SHP77 treated with DMSO at 0.1 percent for 48 hours (cell line): ENCODE results near the gene CRISPLD2.

Experiments used
- DNase-seq: peaks from one replicate; lab custom pipeline; 2025; lab: John Stamatoyannopoulos, UW

CRISPLD2 gene

DNA sequence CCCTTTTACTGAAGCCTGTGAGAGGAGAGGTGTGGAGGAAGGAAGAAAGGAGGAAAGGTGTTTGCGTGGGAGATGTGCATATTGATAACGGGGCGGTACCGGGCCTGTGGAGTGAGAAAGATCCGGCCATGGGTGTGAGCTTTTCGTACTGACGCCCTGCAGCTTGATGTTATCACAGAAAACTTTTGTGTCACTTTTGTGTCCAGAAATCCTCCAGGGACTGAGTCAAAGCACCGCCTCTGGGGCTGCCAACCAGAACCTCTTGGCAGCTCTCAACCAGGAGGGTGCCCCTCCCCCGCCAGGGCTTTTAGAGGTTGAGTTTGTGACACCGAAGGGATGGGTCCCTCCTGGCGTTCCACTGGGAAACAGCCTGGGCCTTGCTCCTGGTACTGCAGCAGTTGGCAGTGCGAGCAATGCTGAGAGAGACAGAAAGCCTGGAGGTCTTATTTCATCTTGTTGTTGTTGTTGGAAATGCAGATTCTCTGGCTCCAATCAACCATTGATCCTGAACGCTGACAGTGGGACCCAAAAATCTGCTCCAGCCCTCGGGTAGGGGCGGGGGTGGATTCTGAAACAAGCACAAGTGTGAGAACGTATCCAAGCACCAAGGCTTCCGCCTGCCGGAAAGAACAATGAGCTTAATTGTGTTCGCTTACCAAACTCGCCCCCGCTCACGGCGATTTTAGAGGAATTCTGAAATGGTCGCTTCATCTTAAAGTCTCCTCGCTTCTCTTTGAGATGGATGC is 65.0 kb downstream of the CRISPLD2 start:
- DNase-seq, result no peak

DNA sequence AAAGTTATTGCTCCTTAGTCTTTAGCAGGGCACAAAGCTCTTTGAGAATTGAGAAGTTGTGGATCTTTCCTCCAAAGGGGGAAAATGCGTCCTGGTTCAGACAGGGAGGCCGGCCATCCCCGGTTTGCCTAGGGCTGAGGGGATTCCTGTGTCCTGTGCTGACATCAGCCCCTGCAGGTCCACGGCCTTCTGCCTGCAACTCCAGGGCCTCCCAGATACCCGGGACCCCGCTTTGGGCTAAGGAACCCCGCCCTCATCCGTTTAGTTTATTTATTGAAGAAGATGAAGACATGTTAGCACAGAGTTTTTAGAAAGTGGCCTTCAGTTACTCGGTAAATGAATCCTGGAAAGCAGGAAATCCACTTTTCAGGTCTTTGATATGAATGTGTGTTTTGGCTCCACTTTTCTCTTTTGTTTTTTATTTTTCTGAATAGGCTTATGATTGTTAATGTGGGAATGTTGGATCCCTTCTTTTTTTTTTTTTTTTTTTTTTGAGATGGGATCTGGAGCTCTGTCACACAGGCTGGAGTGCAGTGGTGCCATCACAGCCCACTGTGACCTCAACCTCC is 65.6 kb downstream of the CRISPLD2 start:
- DNase-seq, result no peak

DNA sequence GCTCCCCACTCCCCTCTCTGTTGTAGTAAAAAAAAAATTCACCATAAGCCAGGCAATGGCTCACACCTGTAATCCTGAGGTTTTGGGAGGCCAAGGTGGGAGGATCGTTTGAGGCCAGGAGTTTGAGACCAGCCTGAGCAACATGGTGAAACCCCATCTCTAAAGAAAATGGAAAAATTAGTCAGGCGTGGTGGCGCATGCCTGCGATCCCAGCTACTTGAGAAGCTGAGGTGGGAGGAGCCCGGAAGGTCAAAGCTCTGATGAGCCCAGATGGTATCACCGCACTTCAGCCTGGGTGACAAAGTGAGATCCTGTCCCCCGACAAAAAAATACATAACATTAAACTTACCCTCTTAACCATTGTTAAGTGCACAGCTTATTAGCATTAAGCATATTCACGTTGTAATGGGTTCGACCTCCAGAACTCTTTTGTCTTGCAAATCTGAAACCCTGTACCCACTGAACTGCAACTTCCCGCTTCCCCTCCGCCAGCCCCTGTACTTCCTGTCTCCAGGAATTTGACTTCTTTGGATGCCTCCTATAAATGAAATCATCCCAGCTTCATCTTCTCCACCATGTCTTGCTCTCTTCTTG is 66.8 kb downstream of the CRISPLD2 start:
- no peak for DNase-seq

DNA sequence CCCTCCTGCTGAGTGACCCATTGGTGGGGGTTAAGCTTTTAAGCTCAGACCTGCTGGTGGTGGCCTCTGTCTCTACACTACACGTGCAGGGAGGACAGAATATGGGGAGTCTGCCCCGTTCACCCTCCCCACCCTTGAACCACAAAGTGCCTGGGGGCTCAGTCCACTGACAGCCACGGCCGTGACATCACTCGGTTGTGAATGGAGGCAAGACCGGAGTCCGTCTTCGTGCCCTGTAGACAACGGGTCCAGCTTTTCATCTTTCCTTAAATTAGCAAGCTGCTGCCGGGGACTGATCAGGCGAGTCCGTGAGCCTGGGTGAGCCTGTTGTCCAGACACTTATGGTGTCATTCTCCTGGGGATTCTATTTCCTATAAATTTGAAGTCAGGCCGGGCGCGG is 67.4 kb downstream of the CRISPLD2 start:
- no peak for DNase-seq

DNA sequence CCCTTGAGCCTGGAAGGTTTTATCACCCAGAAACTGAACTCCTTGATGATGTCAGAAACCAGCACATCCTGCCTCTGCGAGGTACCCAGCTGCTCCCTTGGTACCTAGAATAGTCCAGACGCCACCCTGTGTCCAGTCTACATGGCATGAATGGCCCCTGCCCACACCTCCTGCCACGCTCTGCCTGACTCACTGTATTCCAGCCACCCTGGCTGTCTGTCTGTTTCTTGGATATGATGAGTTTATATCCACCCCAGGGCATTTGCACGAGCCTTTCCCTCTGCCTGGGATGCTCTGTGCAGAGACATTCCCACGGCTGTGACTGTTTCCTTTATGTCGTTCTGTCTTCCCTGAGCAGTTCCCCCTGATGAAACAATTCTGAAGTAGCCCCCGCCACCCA is 68.7 kb downstream of the CRISPLD2 start:
- DNase-seq, result no peak

DNA sequence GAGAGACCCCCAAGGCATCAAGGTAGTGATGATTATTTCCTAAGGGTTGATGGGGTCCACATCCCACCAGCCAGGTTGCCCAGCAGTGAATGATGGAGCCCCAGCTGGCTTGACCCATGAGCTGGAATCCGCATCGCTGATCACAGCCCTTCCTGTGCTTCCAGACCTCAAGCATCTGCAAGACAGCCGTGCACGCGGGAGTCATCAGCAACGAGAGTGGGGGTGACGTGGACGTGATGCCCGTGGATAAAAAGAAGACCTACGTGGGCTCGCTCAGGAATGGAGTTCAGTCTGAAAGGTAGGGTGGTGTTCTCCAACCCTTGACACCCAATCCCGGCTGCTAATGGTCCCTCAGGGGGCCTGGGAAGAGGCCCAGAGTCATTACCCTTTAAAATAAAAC is 69.3 kb downstream of the CRISPLD2 start:
- no peak for DNase-seq

DNA sequence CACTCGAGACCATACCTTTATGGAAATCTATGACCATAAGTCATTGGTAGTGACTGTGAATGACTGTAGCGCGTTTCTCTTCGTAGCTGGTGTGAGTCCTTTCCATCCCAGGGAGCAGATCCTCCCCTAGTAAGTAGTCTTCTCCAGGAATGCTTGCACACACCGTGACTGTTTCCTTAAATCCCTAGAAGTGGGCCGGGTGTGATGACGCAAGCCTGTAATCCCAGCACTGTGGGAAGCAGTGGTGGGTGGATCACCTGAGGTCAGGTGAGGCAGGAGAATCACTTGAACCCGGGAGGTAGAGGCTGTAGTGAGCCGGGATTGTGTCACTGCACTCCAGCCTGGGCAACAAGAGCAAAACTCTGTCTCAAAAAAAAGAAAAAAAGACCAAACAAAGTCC is 70.6 kb downstream of the CRISPLD2 start:
- DNase-seq, result no peak

DNA sequence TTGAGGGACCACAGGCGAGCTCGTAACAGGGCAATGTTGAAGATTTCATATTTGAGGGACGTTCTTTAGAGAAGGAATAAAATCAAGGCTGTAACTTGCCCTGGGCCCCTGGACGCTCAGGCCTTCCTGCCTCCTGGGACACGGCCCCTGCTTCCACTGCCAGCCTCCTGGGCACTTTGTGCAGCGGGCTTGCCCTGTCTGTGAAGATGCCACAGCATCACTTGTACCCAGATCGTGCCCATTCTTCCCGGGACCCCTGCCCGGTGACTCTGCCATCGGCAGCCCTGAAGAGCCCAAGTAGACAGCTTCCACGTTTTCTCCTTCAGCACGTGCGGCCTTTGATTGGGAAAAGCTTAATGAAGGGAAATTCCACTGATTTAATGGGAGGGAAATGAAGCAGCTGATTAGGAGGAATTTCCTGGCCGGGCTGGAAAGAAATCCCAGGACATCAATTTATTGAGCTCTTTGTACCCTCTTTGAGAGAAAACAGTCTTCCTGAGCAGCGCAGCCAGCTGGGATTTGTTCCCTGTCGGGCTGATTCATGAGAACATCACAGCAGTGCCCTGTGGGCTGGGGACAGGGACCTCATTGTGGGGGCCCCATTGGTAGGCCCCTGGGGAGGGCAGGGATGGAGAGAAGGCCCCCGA is 71.5 kb downstream of the CRISPLD2 start:
- DNase-seq, result no peak

DNA sequence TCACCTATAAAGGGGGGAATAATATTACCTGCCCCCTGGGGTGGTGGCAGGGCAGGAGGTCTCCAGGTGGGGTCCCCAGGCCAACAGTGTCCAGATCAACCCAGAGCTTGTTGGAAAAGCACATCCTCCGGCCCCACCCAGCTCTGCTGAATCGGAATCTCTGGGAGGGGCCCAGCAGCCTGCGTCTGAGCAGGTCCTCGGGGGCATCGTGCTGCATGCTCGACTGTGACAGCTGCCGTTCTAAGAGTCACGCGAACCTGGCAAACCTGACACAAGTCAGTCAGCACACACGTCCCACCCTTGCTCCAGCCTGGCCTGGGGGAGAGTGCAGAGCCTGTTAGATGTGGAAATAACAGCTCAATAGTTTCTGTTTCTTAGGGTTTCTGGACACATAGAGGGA is 72.3 kb downstream of the CRISPLD2 start:
- no peak for DNase-seq

DNA sequence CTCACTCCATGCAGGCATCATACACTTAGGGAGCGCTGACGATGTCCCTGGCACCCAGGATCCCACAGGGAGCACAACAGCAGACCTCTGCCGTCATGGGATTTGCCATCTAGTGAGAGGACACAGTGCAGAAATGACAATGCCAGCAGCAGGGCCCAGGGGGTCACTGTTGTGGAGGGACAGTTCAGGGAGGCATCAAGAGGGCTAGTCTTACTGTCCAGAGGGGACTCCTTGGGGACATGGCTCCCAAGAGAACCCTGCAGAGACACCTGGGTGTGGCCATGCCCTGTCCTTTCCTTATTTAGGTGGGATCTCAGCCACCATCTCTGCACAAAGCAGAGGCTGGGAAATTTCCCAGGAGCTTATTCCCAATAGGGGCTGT is 73.7 kb downstream of the CRISPLD2 start:
- DNase-seq, result no peak

DNA sequence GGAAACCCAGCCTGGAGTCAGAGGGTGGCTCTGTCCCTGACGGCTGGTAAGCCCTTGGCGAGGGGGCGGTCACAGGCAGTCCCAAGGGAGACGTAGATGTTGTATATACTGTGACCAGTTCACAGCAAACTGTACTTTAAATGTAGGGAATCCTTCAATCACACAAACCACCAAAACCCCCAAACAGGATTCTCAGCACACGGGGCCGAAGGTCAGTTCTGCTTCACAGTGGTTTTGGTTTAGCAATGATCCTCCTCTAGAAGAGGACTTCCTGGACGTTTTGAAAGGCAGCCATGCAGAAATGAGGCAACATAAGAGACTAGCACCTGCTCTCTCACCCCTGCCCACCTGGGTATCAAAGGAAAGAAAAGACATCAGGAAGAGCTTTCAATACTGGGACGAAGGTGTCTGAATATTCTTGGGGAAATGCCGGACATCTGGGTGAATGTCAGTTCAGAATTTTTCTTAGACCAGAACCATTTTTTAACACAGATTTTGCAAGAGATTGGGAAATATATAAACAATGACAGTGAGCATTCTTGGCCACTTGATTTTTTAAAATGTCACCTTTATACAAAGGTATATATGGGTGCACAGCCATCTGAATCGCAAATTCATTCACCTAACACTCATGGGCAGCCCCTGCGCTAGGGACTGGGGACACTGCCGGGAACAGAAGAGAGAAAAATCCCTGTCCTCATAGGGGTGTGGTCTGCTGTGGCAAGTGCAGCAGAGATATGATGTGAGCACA is 74.2 kb downstream of the CRISPLD2 start:
- DNase-seq, result no peak

DNA sequence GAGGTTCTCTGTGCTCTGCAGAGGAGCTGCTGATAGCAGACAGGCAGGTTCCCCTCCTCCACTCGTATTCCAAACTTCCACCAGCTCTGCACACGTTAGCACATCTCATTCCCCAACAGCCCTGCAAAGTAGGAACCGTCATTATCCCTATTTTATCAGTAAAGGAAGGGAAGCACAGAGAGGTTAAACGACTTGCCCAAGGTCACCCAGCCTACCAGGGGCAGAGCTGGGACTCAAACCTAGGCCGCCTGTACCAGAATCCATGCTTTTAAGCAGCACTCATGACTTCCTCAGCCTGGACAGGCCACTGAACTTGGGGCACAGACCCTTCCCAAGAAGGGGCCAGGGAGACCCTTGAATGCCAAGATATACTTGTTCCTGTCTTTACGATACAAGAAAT is 75.2 kb downstream of the CRISPLD2 start:
- DNase-seq, result no peak

DNA sequence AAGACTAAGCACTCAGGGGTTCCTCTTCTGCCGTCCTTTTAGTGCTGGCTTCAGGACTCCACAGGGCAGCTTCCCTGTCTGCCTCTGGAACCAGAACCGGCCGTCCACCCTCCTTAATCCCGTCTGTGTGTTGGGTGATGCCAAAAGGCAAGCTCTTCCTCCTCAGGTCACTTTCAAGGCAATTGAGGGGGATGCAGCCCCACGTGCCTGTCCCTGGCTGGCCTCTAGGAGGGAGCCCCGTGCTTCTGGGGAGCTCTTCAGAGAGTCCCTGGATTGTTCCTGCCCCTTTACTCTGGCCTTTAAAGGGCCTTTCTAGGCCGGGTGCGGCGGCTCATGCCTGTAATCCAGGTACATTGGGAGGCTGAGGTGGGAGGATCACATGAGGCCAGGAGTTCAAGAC is 77.1 kb downstream of the CRISPLD2 start:
- DNase-seq, result no peak

DNA sequence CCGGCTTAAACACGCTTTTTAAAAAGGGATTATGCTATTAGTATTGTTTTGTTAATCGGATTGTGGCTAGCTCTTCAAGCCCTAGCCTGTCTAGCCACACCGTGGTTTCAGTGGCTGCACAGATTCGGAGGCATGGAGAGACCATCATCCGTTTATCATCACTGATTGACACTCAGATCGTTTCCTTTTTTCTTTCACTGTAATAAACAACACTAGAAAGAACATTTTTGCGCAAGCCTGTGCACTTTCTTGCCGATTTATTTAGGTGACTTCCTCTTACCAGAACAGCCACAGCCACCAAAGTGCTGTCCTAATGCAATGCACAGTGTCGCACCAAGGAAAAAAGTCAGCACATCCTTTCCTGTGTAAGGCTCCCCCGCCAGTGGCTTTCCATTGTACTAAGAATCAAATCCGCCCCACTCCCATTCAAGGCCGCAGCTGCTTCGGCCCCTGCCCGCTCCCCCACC is 78.2 kb downstream of the CRISPLD2 start:
- no peak for DNase-seq

DNA sequence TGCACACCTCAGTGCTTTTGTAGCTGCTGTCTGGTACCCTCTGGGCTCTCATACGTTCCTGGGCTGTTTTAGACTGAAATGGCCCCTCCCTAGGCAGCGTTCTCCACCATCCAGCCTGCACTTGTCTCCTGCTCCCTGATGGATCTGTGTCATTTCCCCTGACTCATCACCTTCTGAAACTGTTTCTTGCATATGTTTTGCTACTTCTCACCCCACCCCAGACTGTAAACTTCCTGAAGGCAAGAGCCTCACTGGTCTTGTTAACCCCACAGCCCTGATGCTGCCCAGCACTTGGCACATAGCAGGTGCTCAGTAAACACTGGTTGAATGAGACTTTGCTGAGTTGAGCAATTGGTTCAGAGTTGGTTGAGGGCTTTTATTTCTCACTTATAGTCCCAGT is 78.7 kb downstream of the CRISPLD2 start:
- DNase-seq, result no peak

DNA sequence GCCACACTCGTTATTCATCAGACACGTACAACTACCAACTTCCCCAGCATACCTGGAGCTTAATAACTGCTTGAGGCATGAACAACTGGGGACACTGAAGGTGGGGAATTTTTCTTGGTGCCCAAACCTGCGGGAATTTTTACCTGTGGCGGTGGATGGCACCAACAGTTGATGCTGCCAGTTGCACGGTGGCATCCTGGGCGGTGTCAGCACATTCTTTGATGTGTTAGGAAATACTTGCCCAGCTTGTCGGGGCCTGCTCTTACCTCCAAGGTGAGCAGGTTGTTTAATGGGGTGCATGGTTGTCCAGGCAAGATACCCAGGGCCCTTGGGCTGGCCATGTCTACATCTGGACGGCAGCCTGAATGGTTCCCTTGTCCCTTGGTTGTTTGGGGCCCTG is 79.6 kb downstream of the CRISPLD2 start:
- no peak for DNase-seq

DNA sequence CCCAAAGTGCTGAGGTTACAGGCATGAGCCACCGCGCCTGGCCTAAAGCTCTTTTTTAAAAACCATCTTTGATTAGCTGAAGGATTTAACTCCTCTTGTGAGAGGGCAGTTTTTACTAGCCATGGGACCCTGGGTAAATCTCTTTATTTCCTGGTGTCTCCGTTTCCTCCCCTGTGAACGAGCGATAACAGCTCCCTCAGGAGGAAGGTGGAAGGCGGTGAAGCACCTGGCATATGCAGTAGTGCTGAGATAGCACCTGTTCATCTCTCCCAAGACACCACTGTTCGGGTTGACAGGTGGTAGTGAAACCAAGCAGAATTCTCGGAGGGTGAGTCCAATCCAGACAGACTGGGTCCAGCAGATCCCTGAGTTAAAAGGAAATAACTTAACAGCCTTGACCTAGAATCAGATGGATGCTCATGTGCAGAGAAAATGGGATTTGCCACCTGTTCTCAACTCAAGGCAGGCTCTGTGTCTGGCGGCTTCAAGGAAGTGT is 86.2 kb downstream of the CRISPLD2 start:
- DNase-seq, result no peak

DNA sequence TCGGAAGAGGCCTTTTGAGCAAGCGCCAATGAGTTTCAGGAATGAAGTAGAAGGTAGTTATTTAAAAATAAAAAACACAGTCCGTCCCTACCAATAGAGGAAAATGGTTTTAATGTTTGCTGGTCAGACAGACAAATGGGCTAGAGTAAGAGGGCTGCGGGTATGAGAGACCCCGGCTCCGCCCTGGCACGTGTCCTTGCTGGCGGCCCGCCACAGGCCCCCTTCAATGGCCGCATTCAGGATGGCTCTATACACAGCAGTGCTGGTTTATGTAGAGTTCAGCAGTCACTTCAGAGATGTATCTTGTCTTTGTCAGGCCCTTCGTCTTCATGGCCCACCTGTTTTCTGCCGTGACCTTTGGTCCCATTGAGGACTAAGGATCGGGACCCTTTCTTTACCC is 87.3 kb downstream of the CRISPLD2 start:
- no peak for DNase-seq

DNA sequence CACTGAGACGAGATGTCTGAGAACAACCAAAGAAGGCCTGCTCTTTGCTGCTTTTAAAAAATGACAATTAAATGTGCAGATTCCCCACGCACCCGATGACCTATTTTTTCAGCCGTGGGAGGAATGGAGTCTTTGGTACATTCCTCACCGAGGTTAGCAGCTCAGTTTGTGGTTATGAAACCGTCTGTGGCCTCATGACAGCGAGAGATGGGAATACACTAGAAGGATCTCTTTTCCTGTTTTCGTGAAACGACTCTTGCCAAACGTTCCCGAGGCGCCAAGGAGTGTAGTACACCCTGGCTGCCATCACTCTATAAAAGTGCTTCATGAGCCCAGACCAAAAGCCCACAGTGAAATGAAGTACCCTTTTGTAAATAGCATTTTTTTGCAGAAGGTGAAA is 87.8 kb downstream of the CRISPLD2 start:
- no peak for DNase-seq

DNA sequence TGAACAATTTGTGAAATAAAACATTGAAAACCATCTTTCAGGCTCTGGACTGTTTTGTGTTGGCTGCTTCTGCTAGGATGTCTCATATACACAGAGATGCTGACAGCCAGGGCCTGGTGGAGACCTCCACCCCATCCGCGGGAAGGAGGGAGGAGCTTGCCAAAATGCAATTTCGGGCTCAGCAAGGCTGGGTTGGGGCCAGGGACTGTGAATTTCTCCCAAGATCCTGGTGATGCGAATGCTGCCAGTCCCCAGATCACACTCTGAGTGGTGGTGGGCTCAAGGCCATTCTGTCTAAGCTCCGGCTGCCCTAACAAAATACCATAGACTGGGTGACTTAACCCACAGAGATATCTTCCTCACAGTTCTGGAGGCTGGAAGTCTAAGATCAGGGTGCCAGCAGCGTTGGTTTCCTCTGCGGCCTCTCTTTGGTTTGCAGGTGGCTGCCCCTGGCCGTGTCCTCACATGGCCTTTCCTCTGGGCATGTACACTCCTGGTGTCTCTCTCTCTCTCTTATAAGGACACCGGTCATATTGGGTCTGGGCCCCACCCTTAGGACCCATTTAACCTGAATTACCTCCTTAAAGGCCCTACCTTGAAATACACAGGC is 89.8 kb downstream of the CRISPLD2 start:
- DNase-seq, result no peak

DNA sequence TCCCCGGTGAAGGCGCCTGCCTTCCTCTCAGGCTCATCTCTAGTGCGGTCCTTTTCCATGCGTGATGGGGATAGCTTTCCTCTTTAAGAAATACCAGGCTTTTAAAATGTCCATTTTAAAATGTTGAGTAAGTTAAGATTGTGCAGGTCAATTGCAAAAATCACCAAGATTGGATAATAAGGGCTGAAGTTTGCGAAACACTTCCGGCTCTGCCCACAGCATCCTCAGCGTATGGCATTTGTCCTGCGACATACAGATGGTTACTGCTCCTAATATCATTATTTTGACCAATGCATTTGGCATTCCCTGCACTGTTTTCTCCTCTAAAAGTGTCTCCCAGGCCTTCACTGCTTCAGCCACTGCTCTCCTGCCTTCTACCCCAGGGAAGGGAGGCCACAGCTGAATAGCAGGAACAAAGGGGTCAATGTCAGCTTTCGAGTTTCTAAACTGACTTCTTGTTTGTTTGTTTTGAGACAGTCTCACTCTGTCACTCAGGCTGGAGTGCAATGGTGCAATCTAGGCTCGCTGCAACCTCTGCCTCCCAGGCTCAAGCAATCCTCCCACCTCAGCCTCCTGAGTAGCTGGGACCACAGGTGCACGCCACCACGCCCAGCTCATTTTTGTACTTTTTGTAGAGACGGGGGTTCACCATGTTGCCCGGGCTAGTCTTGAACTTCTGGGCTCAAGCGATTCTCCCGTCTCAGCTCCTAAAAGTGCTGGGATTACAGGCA is 91.9 kb downstream of the CRISPLD2 start:
- DNase-seq, result no peak
